Neutrophil (primary cell): ENCODE results near the gene DNAJC7.

Source experiments
- H3K27ac ChIP-seq: fragments of 200-600 bp; sonication (generic); 2 replicates; pipeline ENCODE4 v1.5.1; 2016; ENCODE audit warnings: mild to moderate bottlenecking, moderate library complexity
- H3K27me3 ChIP-seq: fragments of 200-600 bp; sonication (generic); 2 replicates; pipeline ENCODE4 v1.6.0; 2016; ENCODE audit warnings: mild to moderate bottlenecking
- H3K36me3 ChIP-seq: fragments of 200-600 bp; sonication (generic); 2 replicates; pipeline ENCODE4 v1.5.1; 2017
- H3K4me1 ChIP-seq, 2 experiments: fragments of 200-600 bp in 1 of 2; sonication (generic) in 1 of 2; 1 replicate in 1 of 2; 2 replicates in 1 of 2; pipeline versions ENCODE4 v1.5.1 to v1.6.1; 2013 to 2016; ENCODE audit warnings: low read depth in 1 of 2, low read length in 1 of 2, mild to moderate bottlenecking in 1 of 2, moderate library complexity in 1 of 2; ENCODE audit not compliant: control insufficient read depth in 1 of 2, insufficient read depth in 1 of 2
- H3K4me3 ChIP-seq, 2 experiments: fragments of 200-600 bp in 1 of 2; sonication (generic) in 1 of 2; 1 replicate in 1 of 2; 2 replicates in 1 of 2; pipeline ENCODE4 v1.5.1; 2013 to 2016; ENCODE audit warnings: low read depth in 1 of 2, low read length in 1 of 2, mild to moderate bottlenecking in 1 of 2, moderate library complexity in 1 of 2
- H3K9me3 ChIP-seq: fragments of 200-600 bp; sonication (generic); 2 replicates; pipeline ENCODE4 v1.5.1; 2016
- CTCF ChIP-seq: fragments of 200-600 bp; sonication (generic); IDR thresholded peaks from 2 replicates; pipeline ENCODE4 v1.5.1; 2016; ENCODE audit warnings: antibody characterized with exemption

The DNAJC7 gene

GRCh38 chr17:42000413-42001133 lies 16.7 kb downstream of the DNAJC7 start:
- H3K36me3 ChIP-seq: peaks cover 53% of the 10 kb centered on the region
- peak overlapping the region; percentile 55 for H3K27ac ChIP-seq
- H3K9me3 ChIP-seq: no peaks in the 10 kb centered on the region
- no peaks in the 10 kb centered on the region for H3K27me3 ChIP-seq
- H3K4me1 ChIP-seq: peaks cover 29 to 37% of the 10 kb centered on the region in 2 experiments
- TF ChIP-seq CTCF: no peak
- H3K4me3 ChIP-seq: no peak overlapping the region

GRCh38 chr17:41998497-41998896 lies 18.7 kb downstream of the DNAJC7 start:
- H3K36me3 ChIP-seq: peaks cover 74% of the 10 kb centered on the region
- no peak for TF ChIP-seq CTCF
- H3K4me3 ChIP-seq: no peak overlapping the region
- peaks cover 29 to 32% of the 10 kb centered on the region in 2 experiments for H3K4me1 ChIP-seq
- H3K27ac ChIP-seq: no peak overlapping the region
- no peaks in the 10 kb centered on the region for H3K9me3 ChIP-seq
- no peaks in the 10 kb centered on the region for H3K27me3 ChIP-seq

- H3K9me3 ChIP-seq: no peaks in the 10 kb centered on the region
- TF ChIP-seq CTCF: no peak
- H3K4me3 ChIP-seq: no peak overlapping the region
- no peak overlapping the region for H3K27ac ChIP-seq
- H3K36me3 ChIP-seq: peaks cover 84% of the 10 kb centered on the region
- H3K4me1 ChIP-seq: peaks cover 13 to 16% of the 10 kb centered on the region in 2 experiments
- H3K27me3 ChIP-seq: no peaks in the 10 kb centered on the region
Measured at GRCh38 chr17:41996855-41997164, 20.4 kb downstream of the DNAJC7 start.

- H3K9me3 ChIP-seq: no peaks in the 10 kb centered on the region
Measured at GRCh38 chr17:41992576-41992975, 24.7 kb downstream of the DNAJC7 start.

GRCh38 chr17:41989702-41990419 lies 27.4 kb downstream of the DNAJC7 start:
- Histone ChIP-seq H3K27ac (no peak overlapping the region), H3K9me3 (no peaks in the 10 kb centered on the region), H3K36me3 (peaks cover 99% of the 10 kb centered on the region), H3K4me3 (no peak overlapping the region), H3K27me3 (no peaks in the 10 kb centered on the region), H3K4me1 (peaks cover 0 to 9% of the 10 kb centered on the region in 2 experiments)
- TF ChIP-seq CTCF: no peak

More at GRCh38 chr17:41992576-41992975, 24.7 kb downstream of the DNAJC7 start:
- Histone ChIP-seq H3K4me3 (no peak overlapping the region), H3K36me3 (peaks cover 100% of the 10 kb centered on the region), H3K27me3 (no peaks in the 10 kb centered on the region), H3K4me1 (peaks cover 0 to 6% of the 10 kb centered on the region in 2 experiments), H3K27ac (no peak overlapping the region)
- no peak for TF ChIP-seq CTCF
